Left lung (tissue), 10 donors: ENCODE measurements around the gene GRAP2. TPM values are rescaled to one million over a fixed set of nuclear protein-coding genes. Genes with fewer than 3 reads are reported as not detected.

ENCODE experiments used
- ATAC-seq: fragments of 200-7000 bp; cut with Tn5 transposase; one replicate; pipeline ENCODE4 v1.9.1; 2020; ENCODE audit warnings: moderate library complexity
- DNase-seq, 4 donors: peaks; one replicate each; pipeline ENCODE4 v3.0.0-alpha.2; 2013 to 2020
- H3K27ac ChIP-seq, 2 donors: fragments of 200-600 bp; sonication (generic) in 1 of 2; one replicate each; pipeline versions ENCODE4 v1.5.0 to v1.8.0; 2020 to 2021
- H3K27me3 ChIP-seq, 2 donors: fragments of 200-600 bp; sonication (generic) in 1 of 2; one replicate each; pipeline versions ENCODE4 v1.5.0 to v1.8.0; 2020 to 2021
- H3K36me3 ChIP-seq, 2 donors: fragments of 200-600 bp; sonication (generic) in 1 of 2; one replicate each; pipeline versions ENCODE4 v1.5.0 to v1.8.0; 2020 to 2021
- H3K4me1 ChIP-seq, 2 donors: fragments of 200-600 bp; one replicate each; pipeline ENCODE4 v1.8.0; 2021
- H3K4me3 ChIP-seq, 2 donors: fragments of 200-600 bp; sonication (generic) in 1 of 2; one replicate each; pipeline versions ENCODE4 v1.5.0 to v1.8.0; 2020 to 2021; ENCODE audit warnings: mild to moderate bottlenecking in 1 of 2
- H3K9me3 ChIP-seq, 2 donors: fragments of 200-600 bp; sonication (generic) in 1 of 2; one replicate each; pipeline versions ENCODE4 v1.5.0 to v1.8.0; 2020 to 2021
- CTCF ChIP-seq, 2 donors: fragments of 200-600 bp; sonication (generic) in 1 of 2; IDR thresholded peaks; one replicate each; pipeline versions ENCODE4 v1.5.0 to v1.8.0; 2021; ENCODE audit warnings: antibody characterized with exemption in 2 of 2
- intact Hi-C, 2 donors: fragments of 100-400 bp; cut with DNase I; formaldehyde crosslinking; loops; one replicate each; pipeline versions ENCODE4 v1.11.2 to v1.14.2; 2022
- polyA plus RNA-seq, 6 donors: library from polyadenylated mRNA; unstranded; fragments of 120-200 nt; gene quantifications; one replicate each; pipeline ENCODE4 v1.2.1, GENCODE V29; 2013; ENCODE audit not compliant: insufficient read length in 6 of 6
- total RNA-seq, 2 donors: library from RNA; stranded (reverse); fragmentation: NEBNext Ultra II Directional; extraction: Animal tissue kit (Norgen Biotek cat#: 25700); gene quantifications; one replicate each; pipeline ENCODE4 v1.2.1, GENCODE V29; 2021
- donor health status: DM: no; HTN: yes; CAD: no.
- donor health status: DM: no; HTN: no; CAD: no.

GRAP2 gene
- total and polyA plus RNA-seq, 8 donors: 1.5 to 3.4 (median 2.1) TPM

DNA sequence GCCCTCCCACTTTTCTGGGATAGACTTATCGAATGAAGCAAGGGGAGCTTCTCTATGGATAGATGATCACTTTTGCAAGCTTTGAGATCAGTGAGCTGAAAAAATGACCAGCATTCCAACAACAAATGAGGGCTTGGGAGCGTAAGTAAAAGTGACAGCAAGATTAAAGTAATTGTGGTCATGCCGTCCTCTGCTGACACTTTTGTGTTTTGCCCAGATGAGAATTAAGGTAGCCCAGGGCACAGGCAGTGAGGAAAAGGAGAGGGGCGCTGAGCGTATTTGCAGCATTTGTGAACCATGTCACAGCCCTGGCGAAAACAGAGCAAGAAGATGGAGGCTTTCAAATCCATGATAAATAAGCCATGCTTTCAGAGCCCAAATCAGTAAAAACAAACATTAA lies 34.7 kb downstream of the GRAP2 start:
- no peak overlapping the region for H3K4me3 ChIP-seq
- H3K27ac ChIP-seq: no peak overlapping the region
- DNase-seq (no peak), ATAC-seq (no peak)
- H3K27me3 ChIP-seq: peaks cover 0 to 82% of the 10 kb centered on the region in 2 donors
- TF ChIP-seq CTCF (IDR thresholded peaks at IDR 0.05): no peak
- intact Hi-C loops: no loop called here
- no peaks in the 10 kb centered on the region for H3K36me3 ChIP-seq
- H3K9me3 ChIP-seq: no peaks in the 10 kb centered on the region
- H3K4me1 ChIP-seq: peaks cover 0 to 18% of the 10 kb centered on the region in 2 donors

GRCh38 chr22:39936523-39937145 lies 35.8 kb downstream of the GRAP2 start:
- TF ChIP-seq CTCF (IDR thresholded peaks at IDR 0.05): no peak
- DNase-seq (no peak), ATAC-seq (no peak)
- intact Hi-C loops: no loop called here
- Histone ChIP-seq H3K4me3 (no peak overlapping the region), H3K27me3 (peaks cover 0 to 79% of the 10 kb centered on the region in 2 donors), H3K36me3 (no peaks in the 10 kb centered on the region), H3K27ac (no peak overlapping the region), H3K4me1 (peaks cover 0 to 9% of the 10 kb centered on the region in 2 donors), H3K9me3 (no peaks in the 10 kb centered on the region)

DNA sequence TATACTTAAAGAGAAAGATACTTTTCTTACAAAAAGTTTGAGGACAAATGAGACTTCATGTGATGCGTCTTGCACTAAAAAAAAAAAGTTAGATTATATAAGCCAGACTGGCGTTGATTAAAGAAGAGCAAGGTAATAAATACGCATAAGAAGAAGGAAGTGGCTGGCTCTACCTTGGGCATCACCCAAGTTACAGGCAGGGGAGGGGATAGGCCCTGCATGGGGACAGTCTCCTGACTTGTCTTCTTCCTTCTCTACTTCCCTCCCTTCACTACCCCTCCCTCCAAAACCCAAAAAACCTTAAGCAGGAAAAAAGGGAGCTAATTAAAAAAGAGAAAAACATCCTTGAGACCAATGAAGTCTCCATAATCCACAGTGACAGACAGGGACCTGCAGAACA lies 37.0 kb downstream of the GRAP2 start:
- no peak for DNase-seq
- Histone ChIP-seq H3K27ac (no peak overlapping the region), H3K4me3 (no peak overlapping the region), H3K9me3 (no peaks in the 10 kb centered on the region), H3K27me3 (peaks cover 0 to 82% of the 10 kb centered on the region in 2 donors), H3K4me1 (peaks cover 0 to 6% of the 10 kb centered on the region in 2 donors), H3K36me3 (no peaks in the 10 kb centered on the region)
- intact Hi-C loops: no loop called here
- no peak for TF ChIP-seq CTCF (IDR thresholded peaks at IDR 0.05)
- no peak for ATAC-seq

DNA sequence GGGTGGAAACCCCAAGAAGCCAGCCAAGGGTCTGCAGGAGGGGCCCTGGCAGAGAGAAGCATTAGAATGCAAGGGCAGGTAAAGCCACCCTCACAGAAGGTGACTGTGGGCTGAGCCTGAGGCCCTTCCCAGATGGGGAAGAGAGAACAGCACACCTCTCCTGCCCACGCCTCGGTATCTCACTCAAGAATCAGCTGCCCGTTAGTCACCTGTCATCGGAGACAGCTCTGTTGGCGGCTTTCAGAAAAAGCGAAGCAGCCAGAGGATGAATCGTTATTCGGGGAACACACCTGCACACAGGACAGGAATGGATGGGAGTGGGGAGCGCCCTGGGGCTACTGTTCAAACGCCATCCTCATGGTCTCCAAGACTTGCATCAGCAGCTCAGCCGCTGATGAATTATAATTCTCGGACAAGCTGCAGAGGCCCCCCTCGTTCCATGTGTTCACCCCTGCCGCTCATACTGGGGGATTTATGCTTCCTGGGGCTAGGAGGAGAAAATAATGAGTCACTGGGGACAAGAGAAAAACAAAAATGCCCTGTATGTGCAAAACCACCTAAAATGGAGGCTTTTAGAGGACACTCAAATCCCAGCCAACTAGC lies 37.7 kb downstream of the GRAP2 start:
- H3K4me3 ChIP-seq: no peak overlapping the region
- DNase-seq (no peak), ATAC-seq (no peak)
- H3K27me3 ChIP-seq: peaks cover 0 to 86% of the 10 kb centered on the region in 2 donors
- H3K27ac ChIP-seq: no peak overlapping the region
- H3K36me3 ChIP-seq: no peaks in the 10 kb centered on the region
- H3K4me1 ChIP-seq: peaks cover 0 to 6% of the 10 kb centered on the region in 2 donors
- no peak for TF ChIP-seq CTCF (IDR thresholded peaks at IDR 0.05)
- intact Hi-C loops: no loop called here
- no peaks in the 10 kb centered on the region for H3K9me3 ChIP-seq

- Histone ChIP-seq H3K27ac (no peak overlapping the region), H3K27me3 (peaks cover 0 to 86% of the 10 kb centered on the region in 2 donors), H3K4me1 (peaks cover 0 to 6% of the 10 kb centered on the region in 2 donors), H3K4me3 (no peak overlapping the region), H3K9me3 (no peaks in the 10 kb centered on the region), H3K36me3 (no peaks in the 10 kb centered on the region)
- DNase-seq (no peak), ATAC-seq (no peak)
- intact Hi-C loops: no loop called here
- TF ChIP-seq CTCF (IDR thresholded peaks at IDR 0.05): no peak
Measured at GRCh38 chr22:39939830-39940229, 38.9 kb downstream of the GRAP2 start.
